Neural cell (in vitro differentiated cells): ENCODE results near the gene TRIP6. TPM values are rescaled to one million over a fixed set of nuclear protein-coding genes. Genes with fewer than 3 reads are reported as not detected.

Experiments
- H2AFZ ChIP-seq: fragments of 200-600, 300-800 bp; sonication (generic), shearing (Covaris generic); 2 replicates; pipeline ENCODE4 v1.6.0; 2014; ENCODE audit warnings: low read depth, mild to moderate bottlenecking, antibody characterized with exemption, low read length, moderate library complexity
- H3F3A ChIP-seq: fragments of 200-600 bp; shearing (Covaris generic); 2 replicates; pipeline ENCODE4 v1.6.1; 2016; ENCODE audit warnings: mild to moderate bottlenecking, moderate library complexity, mixed read lengths, antibody characterized with exemption, low read length; ENCODE audit not compliant: insufficient read depth, poor library complexity, severe bottlenecking
- H3K27ac ChIP-seq: fragments of 200-600, 300-800 bp; sonication (generic), shearing (Covaris generic); 2 replicates; pipeline ENCODE4 v1.5.1; 2014; ENCODE audit warnings: mild to moderate bottlenecking, low read length, moderate library complexity
- H3K27me3 ChIP-seq: fragments of 300-800, 200-600 bp; sonication (generic), shearing (Covaris generic); 2 replicates; pipeline ENCODE4 v1.6.0; 2014; ENCODE audit warnings: mild to moderate bottlenecking, low read depth, low read length, moderate library complexity; ENCODE audit not compliant: insufficient read depth
- H3K36me3 ChIP-seq: fragments of 300-800, 200-600 bp; sonication (generic), shearing (Covaris generic); 2 replicates; pipeline ENCODE4 v1.5.1; 2014; ENCODE audit warnings: mild to moderate bottlenecking, antibody characterized with exemption, low read length, moderate library complexity; ENCODE audit not compliant: insufficient read depth
- H3K4me2 ChIP-seq: fragments of 300-800, 200-600 bp; sonication (generic), shearing (Covaris generic); 2 replicates; pipeline ENCODE4 v1.6.0; 2014; ENCODE audit warnings: mild to moderate bottlenecking, low read length
- H3K4me3 ChIP-seq: fragments of 300-800, 200-600 bp; sonication (generic), shearing (Covaris generic); 2 replicates; pipeline ENCODE4 v1.5.1; 2014; ENCODE audit warnings: mild to moderate bottlenecking, low read length, moderate library complexity
- H3K79me2 ChIP-seq: fragments of 200-600 bp; shearing (Covaris generic); replicated peaks from 2 replicates; pipeline ENCODE4 v1.6.0; 2014; ENCODE audit warnings: mild to moderate bottlenecking, low read length, moderate library complexity; ENCODE audit not compliant: insufficient read depth
- H3K9ac ChIP-seq: fragments of 300-800, 200-600 bp; sonication (generic), shearing (Covaris generic); 2 replicates; pipeline ENCODE4 v1.6.1; 2016; ENCODE audit warnings: mild to moderate bottlenecking, low read length, mixed read lengths
- H3K9me2 ChIP-seq: fragments of 200-600 bp; shearing (Covaris generic); 2 replicates; pipeline ENCODE4 v1.6.1; 2016; ENCODE audit warnings: mild to moderate bottlenecking, low read length, mixed read lengths; ENCODE audit not compliant: insufficient read depth
- H3K9me3 ChIP-seq: fragments of 200-600, 300-800 bp; sonication (generic), shearing (Covaris generic); 2 replicates; pipeline ENCODE4 v1.6.1; 2016; ENCODE audit warnings: mild to moderate bottlenecking, mixed run types, low read length, moderate library complexity, mixed read lengths
- H4K20me1 ChIP-seq: fragments of 200-600 bp; shearing (Covaris generic); 2 replicates; pipeline ENCODE4 v1.6.1; 2016; ENCODE audit warnings: mild to moderate bottlenecking, mixed run types; ENCODE audit not compliant: insufficient read depth
- EP300 ChIP-seq: fragments of 450-650 bp; conservative IDR thresholded peaks from 2 replicates; pipeline ENCODE4 v1.6.1; 2014; ENCODE audit warnings: antibody characterized with exemption, mild to moderate bottlenecking, moderate library complexity; ENCODE audit not compliant: poor library complexity, severe bottlenecking
- EZH2 ChIP-seq: fragments of 200-600, 300-800 bp; shearing (Covaris generic), sonication (generic); IDR thresholded peaks from 2 replicates; pipeline ENCODE4 v1.6.1; 2014; ENCODE audit warnings: antibody characterized with exemption, low read length, borderline replicate concordance, mild to moderate bottlenecking; ENCODE audit not compliant: insufficient read depth, poor library complexity, severe bottlenecking
- MXI1 ChIP-seq: fragments of 450-650 bp; conservative IDR thresholded peaks from 2 replicates; pipeline ENCODE4 v1.6.1; 2014; ENCODE audit warnings: antibody characterized with exemption, mild to moderate bottlenecking; ENCODE audit not compliant: poor library complexity, severe bottlenecking
- POLR2AphosphoS5 ChIP-seq: IDR thresholded peaks from 2 replicates; pipeline ENCODE4 v1.6.1; 2012
- RAD21 ChIP-seq: fragments of 450-650 bp; conservative IDR thresholded peaks from 2 replicates; pipeline ENCODE4 v1.6.1; 2014; ENCODE audit warnings: antibody characterized with exemption, mild to moderate bottlenecking, moderate library complexity
- SMC3 ChIP-seq: fragments of 450-650 bp; conservative IDR thresholded peaks from 2 replicates; pipeline ENCODE4 v1.6.1; 2014; ENCODE audit warnings: antibody characterized with exemption, mild to moderate bottlenecking, moderate library complexity; ENCODE audit not compliant: poor library complexity
- TAF1 ChIP-seq: IDR thresholded peaks from 2 replicates; pipeline ENCODE4 v1.6.1; 2012; ENCODE audit warnings: low read depth
- polyA plus RNA-seq: library from polyadenylated mRNA; depleted of rRNA; stranded (reverse); fragments of >200 nt; gene quantifications from 2 replicates; pipeline ENCODE4 v1.2.3, GENCODE V29; 2014
- TF ChIP-seq, protein P1 (sequence below): IDR thresholded peaks from 2 replicates; pipeline ENCODE4 v1.6.1; 2012; ENCODE audit warnings: borderline replicate concordance
- TF ChIP-seq, protein P2 (sequence below): fragments of 450-650 bp; IDR thresholded peaks from 2 replicates; pipeline ENCODE4 v1.5.1; 2014; ENCODE audit warnings: antibody characterized with exemption, mild to moderate bottlenecking, moderate library complexity; ENCODE audit not compliant: poor library complexity, severe bottlenecking

TRIP6 gene
- polyA plus RNA-seq, 1 donor from 2014 or later, result 2.1 TPM

DNA sequence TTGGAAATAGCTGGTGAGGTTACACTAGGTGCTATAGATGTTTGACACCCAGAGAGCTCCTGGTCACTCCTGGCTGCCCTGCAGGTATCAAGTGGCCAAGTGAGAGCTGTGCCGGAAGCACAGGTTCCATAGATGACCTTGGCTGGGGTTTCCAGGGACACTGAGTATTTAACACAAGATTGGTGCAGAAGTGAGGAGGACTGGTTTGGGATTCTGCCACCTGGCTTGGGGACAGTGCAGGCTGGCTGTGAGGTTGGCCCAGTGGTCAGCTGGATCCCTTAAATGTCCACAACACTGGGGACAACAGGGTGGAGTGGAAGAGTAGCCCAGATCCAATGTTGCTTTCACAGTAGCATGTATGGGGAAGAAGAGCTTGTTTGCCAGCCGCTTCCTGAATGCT is 33.8 kb downstream of the TRIP6 start:
- Histone ChIP-seq H2AFZ (no peak overlapping the region), H3K27ac (no peak overlapping the region), H3K27me3 (peaks cover 18% of the 10 kb centered on the region)

DNA sequence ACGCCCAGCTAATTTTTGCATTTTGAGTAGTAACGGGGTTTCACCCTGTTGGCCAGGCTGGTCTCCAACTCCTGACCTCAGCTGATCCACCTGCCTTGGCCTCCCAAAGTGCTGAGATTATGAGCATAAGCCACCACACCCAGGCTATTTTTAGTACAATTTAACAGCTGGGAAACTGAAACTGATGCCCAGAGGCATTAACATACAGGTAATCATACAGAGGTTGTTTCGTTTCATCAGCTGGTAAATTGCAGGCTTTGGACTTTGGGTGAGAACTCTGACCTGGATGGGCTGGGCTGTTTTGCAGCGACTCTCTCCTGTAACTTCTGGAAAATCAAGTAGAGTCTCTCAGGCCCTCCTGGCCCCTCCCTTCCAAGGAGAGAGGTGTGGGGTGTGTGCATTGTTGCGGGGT is 34.7 kb downstream of the TRIP6 start:
- H2AFZ ChIP-seq, result no peak overlapping the region
- no peak overlapping the region for H3K27ac ChIP-seq
- no peaks in the 10 kb centered on the region for H3K9me3 ChIP-seq
- no peak for TF ChIP-seq POLR2AphosphoS5
- TF ChIP-seq EP300, result no peak
- no peak for TF ChIP-seq TAF1
- TF ChIP-seq RAD21, result no peak
- TF ChIP-seq SMC3, result no peak
- TF ChIP-seq, protein P1, sequence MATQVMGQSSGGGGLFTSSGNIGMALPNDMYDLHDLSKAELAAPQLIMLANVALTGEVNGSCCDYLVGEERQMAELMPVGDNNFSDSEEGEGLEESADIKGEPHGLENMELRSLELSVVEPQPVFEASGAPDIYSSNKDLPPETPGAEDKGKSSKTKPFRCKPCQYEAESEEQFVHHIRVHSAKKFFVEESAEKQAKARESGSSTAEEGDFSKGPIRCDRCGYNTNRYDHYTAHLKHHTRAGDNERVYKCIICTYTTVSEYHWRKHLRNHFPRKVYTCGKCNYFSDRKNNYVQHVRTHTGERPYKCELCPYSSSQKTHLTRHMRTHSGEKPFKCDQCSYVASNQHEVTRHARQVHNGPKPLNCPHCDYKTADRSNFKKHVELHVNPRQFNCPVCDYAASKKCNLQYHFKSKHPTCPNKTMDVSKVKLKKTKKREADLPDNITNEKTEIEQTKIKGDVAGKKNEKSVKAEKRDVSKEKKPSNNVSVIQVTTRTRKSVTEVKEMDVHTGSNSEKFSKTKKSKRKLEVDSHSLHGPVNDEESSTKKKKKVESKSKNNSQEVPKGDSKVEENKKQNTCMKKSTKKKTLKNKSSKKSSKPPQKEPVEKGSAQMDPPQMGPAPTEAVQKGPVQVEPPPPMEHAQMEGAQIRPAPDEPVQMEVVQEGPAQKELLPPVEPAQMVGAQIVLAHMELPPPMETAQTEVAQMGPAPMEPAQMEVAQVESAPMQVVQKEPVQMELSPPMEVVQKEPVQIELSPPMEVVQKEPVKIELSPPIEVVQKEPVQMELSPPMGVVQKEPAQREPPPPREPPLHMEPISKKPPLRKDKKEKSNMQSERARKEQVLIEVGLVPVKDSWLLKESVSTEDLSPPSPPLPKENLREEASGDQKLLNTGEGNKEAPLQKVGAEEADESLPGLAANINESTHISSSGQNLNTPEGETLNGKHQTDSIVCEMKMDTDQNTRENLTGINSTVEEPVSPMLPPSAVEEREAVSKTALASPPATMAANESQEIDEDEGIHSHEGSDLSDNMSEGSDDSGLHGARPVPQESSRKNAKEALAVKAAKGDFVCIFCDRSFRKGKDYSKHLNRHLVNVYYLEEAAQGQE, result no peak
- TF ChIP-seq EZH2, result no peak
- TF ChIP-seq MXI1, result no peak
- TF ChIP-seq, protein P2, sequence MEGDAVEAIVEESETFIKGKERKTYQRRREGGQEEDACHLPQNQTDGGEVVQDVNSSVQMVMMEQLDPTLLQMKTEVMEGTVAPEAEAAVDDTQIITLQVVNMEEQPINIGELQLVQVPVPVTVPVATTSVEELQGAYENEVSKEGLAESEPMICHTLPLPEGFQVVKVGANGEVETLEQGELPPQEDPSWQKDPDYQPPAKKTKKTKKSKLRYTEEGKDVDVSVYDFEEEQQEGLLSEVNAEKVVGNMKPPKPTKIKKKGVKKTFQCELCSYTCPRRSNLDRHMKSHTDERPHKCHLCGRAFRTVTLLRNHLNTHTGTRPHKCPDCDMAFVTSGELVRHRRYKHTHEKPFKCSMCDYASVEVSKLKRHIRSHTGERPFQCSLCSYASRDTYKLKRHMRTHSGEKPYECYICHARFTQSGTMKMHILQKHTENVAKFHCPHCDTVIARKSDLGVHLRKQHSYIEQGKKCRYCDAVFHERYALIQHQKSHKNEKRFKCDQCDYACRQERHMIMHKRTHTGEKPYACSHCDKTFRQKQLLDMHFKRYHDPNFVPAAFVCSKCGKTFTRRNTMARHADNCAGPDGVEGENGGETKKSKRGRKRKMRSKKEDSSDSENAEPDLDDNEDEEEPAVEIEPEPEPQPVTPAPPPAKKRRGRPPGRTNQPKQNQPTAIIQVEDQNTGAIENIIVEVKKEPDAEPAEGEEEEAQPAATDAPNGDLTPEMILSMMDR, result no peak
- no peaks in the 10 kb centered on the region for H3K79me2 ChIP-seq
- H3K9ac ChIP-seq, result no peak overlapping the region
- H4K20me1 ChIP-seq, result no peaks in the 10 kb centered on the region
- no peaks in the 10 kb centered on the region for H3F3A ChIP-seq
- no peak overlapping the region for H3K4me2 ChIP-seq
- no peaks in the 10 kb centered on the region for H3K36me3 ChIP-seq
- H3K9me2 ChIP-seq, result no peaks in the 10 kb centered on the region
- H3K27me3 ChIP-seq, result peaks cover 11% of the 10 kb centered on the region
- no peak overlapping the region for H3K4me3 ChIP-seq

More for the DNA sequence above, 33.8 kb downstream of the TRIP6 start:
- Histone ChIP-seq H4K20me1 (no peaks in the 10 kb centered on the region), H3K79me2 (no peaks in the 10 kb centered on the region), H3K9me2 (no peaks in the 10 kb centered on the region), H3K9me3 (no peaks in the 10 kb centered on the region), H3K36me3 (no peaks in the 10 kb centered on the region), H3K4me2 (no peak overlapping the region), H3K9ac (no peak overlapping the region), H3F3A (no peaks in the 10 kb centered on the region), H3K4me3 (no peak overlapping the region)
- TF ChIP-seq POLR2AphosphoS5 (no peak), EZH2 (no peak), EP300 (no peak), RAD21 (no peak), MXI1 (no peak)
- TF ChIP-seq, protein P2, result no peak
- TF ChIP-seq, protein P1, result no peak
